G401.6 (cell line): ENCODE results near the gene UBASH3B.
A peak's percentile ranks its signal among the peaks of the same experiment; 100 is the strongest.
"Not testable (repeated sequence)": the region's sequence is repeated elsewhere in the genome, so short reads cannot be mapped to it uniquely, and the experiment has no call there.

ENCODE experiments used
- FAIRE-seq: peaks from 2 replicates; lab custom pipeline; 2012; peaks lifted over from hg19 to GRCh38; lab: Jason Lieb, UNC

The UBASH3B gene

DNA sequence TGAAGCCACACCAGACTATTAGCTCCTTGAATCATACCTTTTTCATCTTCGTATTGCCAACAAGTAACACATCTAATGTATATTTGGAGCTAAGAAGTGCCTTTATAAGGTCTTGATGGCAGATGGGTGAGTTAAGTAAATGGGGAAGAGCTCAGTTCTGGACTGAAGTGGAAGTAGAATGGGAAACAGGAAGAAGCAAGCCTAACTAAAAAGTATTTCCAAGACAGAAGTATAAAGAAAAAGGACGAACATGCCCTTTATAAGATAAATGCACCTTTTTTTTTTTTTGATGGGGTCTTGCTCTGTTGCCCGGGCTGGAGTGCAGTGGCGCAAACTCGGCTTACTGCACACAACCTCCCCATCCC lies 197.3 kb downstream of the UBASH3B start:
- FAIRE-seq = no peak

DNA sequence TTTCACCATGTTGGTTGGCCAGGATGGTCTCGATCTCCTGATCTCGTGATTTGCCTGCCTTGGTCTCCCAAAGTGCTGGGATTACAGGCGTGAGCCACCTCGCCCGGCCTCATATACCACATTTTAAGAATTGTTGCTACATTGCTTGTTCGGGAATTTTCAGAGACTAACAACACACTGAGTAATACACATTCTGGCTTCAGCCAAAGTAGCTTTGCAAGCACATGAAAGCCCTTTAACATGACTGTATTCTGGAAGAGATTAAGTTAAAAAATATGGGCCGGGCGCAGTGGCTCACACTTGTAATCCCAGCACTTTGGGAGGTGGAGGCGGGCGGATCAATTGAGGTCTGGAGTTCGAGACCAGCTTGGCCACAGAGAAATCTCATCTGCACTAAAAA lies 197.7 kb downstream of the UBASH3B start:
- FAIRE-seq = no peak

DNA sequence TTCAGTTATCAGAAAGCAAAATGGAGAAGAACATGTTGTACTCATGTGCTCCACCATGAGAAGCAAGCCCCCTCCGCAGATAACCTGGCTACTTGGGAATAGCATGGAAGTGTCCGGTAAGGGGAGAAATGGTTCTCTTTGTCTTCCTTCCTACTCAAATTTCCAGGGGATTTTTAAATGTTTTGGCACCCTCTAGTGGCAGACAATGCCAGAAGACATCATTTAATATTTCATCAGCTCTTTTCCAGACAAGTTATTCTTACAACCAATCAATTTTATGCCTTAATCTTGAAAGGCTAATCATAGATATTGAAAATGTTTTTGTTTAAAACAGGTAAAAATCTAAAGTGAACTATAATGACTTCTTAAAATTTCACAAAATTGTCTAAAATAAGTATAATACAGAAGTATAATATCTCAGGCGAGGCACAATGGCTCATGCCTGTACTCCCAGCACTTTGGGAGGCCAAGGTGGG lies 198.5 kb downstream of the UBASH3B start:
- FAIRE-seq = peak; percentile 88

DNA sequence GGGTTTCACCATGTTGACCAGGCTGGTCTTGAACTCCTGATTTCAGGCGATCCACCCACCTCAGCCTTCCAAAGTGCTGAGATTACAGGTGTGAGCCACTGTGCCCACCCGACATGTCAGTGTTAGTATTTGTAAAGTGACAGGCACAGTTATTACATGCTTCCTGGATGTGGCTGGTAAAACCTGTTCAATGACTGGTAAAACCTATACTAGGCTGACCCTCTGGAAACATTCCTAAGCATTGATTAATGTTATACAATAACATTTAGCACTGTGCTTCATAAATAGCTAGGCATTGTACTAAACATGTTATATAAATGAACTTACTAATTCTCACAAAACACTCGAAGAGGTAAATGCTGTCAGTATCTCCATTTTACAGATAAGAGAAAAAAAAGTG lies 206.1 kb downstream of the UBASH3B start:
- FAIRE-seq = no peak

DNA sequence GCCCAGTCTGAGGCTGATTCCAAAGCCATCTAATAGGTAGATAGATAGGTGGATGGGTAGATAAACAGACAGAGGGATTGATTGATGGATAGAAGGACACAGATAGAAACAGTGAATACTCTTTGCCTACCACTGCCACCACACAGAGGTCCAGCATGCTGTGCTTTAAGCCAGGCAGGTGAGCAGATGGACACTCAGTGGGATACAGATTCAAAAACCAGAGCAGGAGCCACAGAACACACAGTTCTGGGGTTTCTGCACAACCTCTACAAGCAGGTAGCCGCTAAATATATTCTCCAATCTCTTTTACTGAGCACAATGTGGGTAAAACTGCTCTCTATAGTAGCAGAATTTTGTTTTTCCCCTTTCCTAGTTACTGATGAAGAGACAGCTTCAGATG lies 206.6 kb downstream of the UBASH3B start:
- FAIRE-seq = no peak

DNA sequence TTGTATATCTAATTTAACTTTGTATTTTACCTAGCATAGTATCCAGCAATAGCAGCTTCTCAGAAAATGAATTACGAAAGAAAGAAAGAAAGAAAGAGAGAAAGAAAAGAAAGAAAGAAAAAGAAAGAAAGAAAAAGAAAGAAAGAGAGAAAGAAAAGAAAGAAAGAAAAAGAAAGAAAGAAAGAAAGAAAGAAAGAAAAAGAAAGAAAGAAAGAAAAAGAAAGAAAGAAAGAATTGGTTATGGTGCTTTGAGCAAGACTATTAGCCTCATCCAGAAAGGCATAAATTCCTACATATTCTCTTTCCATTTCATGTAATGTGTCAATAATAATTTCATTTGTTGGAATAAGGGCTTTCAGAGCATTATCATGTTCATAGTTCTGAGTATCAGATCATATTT lies 207.6 kb downstream of the UBASH3B start:
- FAIRE-seq = not testable (repeated sequence)

DNA sequence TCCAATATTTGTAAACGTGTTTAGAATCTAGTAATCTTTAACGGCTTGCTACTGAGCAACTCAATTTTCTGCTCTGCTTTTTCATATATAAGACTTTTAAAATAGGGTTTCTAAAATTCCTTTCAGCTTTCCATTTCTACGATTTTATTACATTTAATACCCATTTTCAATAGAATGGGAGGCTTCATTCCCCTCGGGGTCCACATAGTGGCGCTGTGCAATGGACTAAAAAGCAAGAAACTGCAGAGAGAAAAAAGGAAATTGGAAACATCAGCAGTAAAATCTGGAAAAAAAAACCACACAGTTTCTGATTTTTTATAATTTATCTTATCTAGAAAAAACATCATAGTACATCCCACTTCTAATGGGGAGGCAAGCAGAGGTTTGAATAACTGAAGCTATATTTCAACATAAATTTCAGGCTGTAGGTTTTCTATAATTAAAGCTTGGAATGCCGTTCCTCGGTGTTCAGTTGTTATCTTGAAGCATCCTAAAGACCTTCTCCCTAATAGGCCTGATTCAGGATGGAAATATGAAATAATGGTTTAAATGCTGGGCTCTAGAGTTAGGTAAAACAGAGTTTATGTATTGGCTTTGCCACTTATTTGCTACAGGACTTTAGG lies 208.3 kb downstream of the UBASH3B start:
- FAIRE-seq = peak; percentile 81
